ENCODE measurements around the gene SNRPD2. TPM values are rescaled to one million over a fixed set of nuclear protein-coding genes. Genes with fewer than 3 reads are reported as not detected.
A peak's percentile ranks its signal among the peaks of the same experiment; 100 is the strongest.

SNRPD2 gene
- total RNA-seq, 2 experiments from 2014 or later, result 619 to 839 TPM

GRCh38 chr19:45640849-45641273 is 50.9 kb downstream of the SNRPD2 start:
- peaks cover 36% of the 10 kb centered on the region for H3K36me3 Mint-ChIP-seq (ENCODE audit: low read depth)
- ChIA-PET CTCF (interaction anchor here (0.6 to 3.1 kb wide), 12 partner anchors 10 to 162 kb away, joined by 3 to 24 read pairs (median 8); partner anchors contain the start of genes OPA3, QPCTL and SNRPD2), POLR2A (interaction anchor here (2.0 to 2.9 kb wide), 3 partner anchors 10 to 52 kb away, joined by 9 to 17 read pairs (median 13); partner anchors contain the start of gene QPCTL)
- H3K4me1 Mint-ChIP-seq, result peaks cover 49% of the 10 kb centered on the region
- peak; percentile 77 for DNase-seq
- no peaks in the 10 kb centered on the region for H3K27me3 Mint-ChIP-seq
- no peaks in the 10 kb centered on the region for H3K9me3 Mint-ChIP-seq (ENCODE audit: low read depth)
- intact Hi-C loops (cut with DNase I, micrococcal nuclease), result loop anchor here (1.0 to 10.0 kb wide), 5 partner anchors 27 to 1471 kb away; partner anchors contain the start of genes POLR1G (in 1 of the 2), PPP1R13L (in 1 of the 2), VASP (in 1 of the 2) and ZC3H4 (in 1 of the 2)
- H3K4me3 Mint-ChIP-seq, result peak overlapping the region; percentile 94
- no peak for ATAC-seq
- peak overlapping the region; percentile 100 for H3K27ac Mint-ChIP-seq

DNA sequence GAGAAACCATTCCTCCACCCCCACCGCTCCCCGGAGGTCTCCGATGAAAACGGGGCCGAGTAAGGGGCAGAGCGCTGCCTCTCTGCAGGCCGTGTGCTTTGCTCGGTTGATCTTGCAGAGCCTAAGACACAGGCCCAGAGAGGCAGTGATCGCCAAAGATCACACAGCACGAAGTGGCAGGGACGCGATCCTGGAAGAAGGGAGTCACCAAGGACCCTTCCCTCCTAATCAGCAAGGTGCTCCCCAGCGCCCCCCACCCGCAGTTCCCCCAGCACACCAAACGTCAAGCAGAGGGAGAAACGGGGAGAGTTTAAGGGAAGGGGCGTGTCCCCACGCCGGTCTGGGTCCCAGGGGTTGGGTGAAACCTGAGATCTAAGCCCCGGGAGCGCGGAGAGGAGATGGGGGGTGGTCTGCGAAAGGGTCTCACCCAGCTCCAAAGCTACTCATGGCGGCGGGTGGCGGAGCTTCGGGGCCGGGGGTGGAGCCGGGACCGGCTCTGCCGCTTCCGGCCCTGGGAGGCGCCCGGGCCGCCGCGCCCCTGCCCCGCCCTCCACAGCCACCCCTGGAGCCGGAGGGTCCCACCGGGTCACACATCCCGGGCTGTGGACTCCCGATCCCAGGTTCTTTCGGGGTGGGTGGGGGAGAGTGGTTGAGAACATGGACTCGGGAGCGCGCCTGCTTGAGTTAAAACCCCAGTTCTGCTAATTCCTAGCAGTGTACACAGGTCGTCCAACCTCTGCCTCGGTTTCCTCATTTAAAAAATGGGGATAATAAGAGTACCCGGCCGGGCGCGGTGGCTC is 52.6 kb downstream of the SNRPD2 start, which contains the start of gene EML2:
EML2 (minus strand) TSS at position 468 of the 800 bp plus-strand sequence; CDS start at position 447, 21 bp downstream.
- Mint-ChIP-seq H3K4me3 (peak within 1 kb of the TSS; percentile 96), H3K27ac (peak within 1 kb of the TSS; percentile 92), H3K36me3 (ENCODE audit: low read depth) (peaks cover 36% of the 10 kb centered on the region), H3K27me3 (no peaks in the 10 kb centered on the region), H3K9me3 (ENCODE audit: low read depth) (no peaks in the 10 kb centered on the region), H3K4me1 (peaks cover 40% of the 10 kb centered on the region)
- DNase-seq (peak; percentile 73), ATAC-seq (no peak)
- ChIA-PET CTCF (interaction anchor here (0.6 to 1.5 kb wide), 6 partner anchors 8 to 200 kb away, joined by 3 to 6 read pairs (median 3); no protein-coding TSS in a partner anchor), POLR2A (interaction anchor here (0.6 to 1.5 kb wide), 4 partner anchors 8 to 222 kb away, joined by 3 to 6 read pairs (median 4); partner anchors contain the start of gene SNRPD2)
- intact Hi-C loops (cut with DNase I, micrococcal nuclease), result no loop called here

DNA sequence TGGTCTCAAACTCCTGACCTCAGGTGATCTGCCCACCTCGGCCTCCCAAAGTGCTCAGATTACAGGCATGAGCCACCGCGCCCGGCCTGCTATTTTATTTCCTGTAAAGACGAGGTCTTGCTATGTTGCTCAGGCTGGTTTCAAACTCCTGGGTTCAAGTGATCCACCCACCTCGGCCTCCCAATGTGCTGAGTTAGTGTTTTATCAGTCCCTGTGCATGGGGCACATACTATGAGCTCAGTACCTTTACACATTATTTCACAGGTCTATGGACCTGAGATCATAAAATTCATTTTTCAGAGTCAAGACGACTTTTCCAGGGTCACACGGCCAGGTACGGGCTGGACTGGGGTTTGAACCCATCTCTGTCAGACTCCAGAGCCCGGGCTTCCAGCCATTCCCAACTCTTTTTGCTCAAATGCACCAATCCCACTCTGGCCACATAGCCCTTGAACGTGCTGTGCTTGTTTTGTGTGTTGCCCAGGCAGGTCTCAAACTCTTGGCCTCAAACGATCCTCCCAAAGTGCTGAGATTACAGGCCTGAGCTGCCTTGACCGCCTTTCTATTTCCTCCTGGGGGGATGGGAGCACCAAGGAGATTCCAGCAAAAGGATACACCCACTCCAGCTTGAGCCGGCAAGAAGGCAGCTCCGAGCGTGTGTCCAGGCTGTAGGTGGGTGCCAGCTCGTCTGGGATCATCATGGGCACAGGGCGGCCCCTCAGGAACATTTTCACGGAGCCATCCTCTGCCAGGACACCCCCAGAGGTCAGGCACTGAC is 53.7 kb downstream of the SNRPD2 start:
- peak overlapping the region; percentile 96 for H3K4me3 Mint-ChIP-seq
- H3K9me3 Mint-ChIP-seq (ENCODE audit: low read depth), result no peaks in the 10 kb centered on the region
- ATAC-seq (no peak), DNase-seq (no peak)
- no peak overlapping the region for H3K27ac Mint-ChIP-seq
- intact Hi-C loops (cut with DNase I, micrococcal nuclease), result no loop called here
- H3K4me1 Mint-ChIP-seq, result peaks cover 29% of the 10 kb centered on the region
- CTCF ChIA-PET, result interaction anchor here (1.4 kb wide), 1 partner anchor 80 kb away, joined by 4 read pairs; no protein-coding TSS in a partner anchor
- H3K27me3 Mint-ChIP-seq, result no peaks in the 10 kb centered on the region
- peaks cover 37% of the 10 kb centered on the region for H3K36me3 Mint-ChIP-seq (ENCODE audit: low read depth)
- POLR2A ChIA-PET, result interaction anchor here (0.7 kb wide), 1 partner anchor 223 kb away, joined by 3 read pairs; no protein-coding TSS in a partner anchor

Small RNA genes lying within 50 kb of the gene (microRNA-seq; reads per million reads assigned to microRNA genes)
- 768 reads per million, percentile 83 among the genes with 10 or more reads in this experiment for gene MIR330 (ENCODE audit: borderline replicate concordance)
- not detected for gene MIR642A (ENCODE audit: borderline replicate concordance)
- not detected for gene MIR642B (ENCODE audit: borderline replicate concordance)

Other genes with a start within 250 kb of the SNRPD2 start
- 1 to 10 TPM; 7.3 to 7.7 TPM for gene FOSB, start 224.0 kb downstream of the SNRPD2 start, total RNA-seq
- gene RTN2, start 194.9 kb downstream of the SNRPD2 start, total RNA-seq, result 1 to 10 TPM; 2.0 to 3.2 TPM
- 1 to 10 TPM; 2.8 to 3.1 TPM for gene PPM1N, start 193.5 kb downstream of the SNRPD2 start, total RNA-seq
- gene VASP, start 184.5 kb downstream of the SNRPD2 start, total RNA-seq, result 100 to 1,000 TPM; 152 to 153 TPM
- gene OPA3, start 107.2 kb downstream of the SNRPD2 start, total RNA-seq, result 10 to 100 TPM; 13.8 to 14.4 TPM
- not detected for gene GPR4, start 89.7 kb downstream of the SNRPD2 start, total RNA-seq
- gene EML2, start 52.6 kb downstream of the SNRPD2 start, total RNA-seq, result 100 to 1,000 TPM; 121 to 134 TPM
- 1 to 10 TPM; 4.5 to 5.9 TPM for gene GIPR, start 23.7 kb downstream of the SNRPD2 start, total RNA-seq
- 10 to 100 TPM; 17.3 to 18.7 TPM for gene QPCTL, start 713 bp upstream of the SNRPD2 start, total RNA-seq
- 10 to 100 TPM; 32.3 to 43.3 TPM for gene FBXO46, start 38.9 kb upstream of the SNRPD2 start, total RNA-seq
- not detected for gene MEIOSIN, start 41.5 kb upstream of the SNRPD2 start, total RNA-seq
- 1 to 10 TPM; 2.0 to 2.2 TPM for gene SIX5, start 77.3 kb upstream of the SNRPD2 start, total RNA-seq
- 10 to 100 TPM; 15.0 to 19.4 TPM for gene DMPK, start 90.5 kb upstream of the SNRPD2 start, total RNA-seq
- gene DMWD, start 100.9 kb upstream of the SNRPD2 start, total RNA-seq, result 10 to 100 TPM; 31.1 to 35.1 TPM
- under 1 TPM; 0.21 to 0.23 TPM for gene RSPH6A, start 123.4 kb upstream of the SNRPD2 start, total RNA-seq
- gene SYMPK, start 171.2 kb upstream of the SNRPD2 start, total RNA-seq, result 100 to 1,000 TPM; 108 to 128 TPM
- gene FOXA3, start 172.4 kb upstream of the SNRPD2 start, total RNA-seq, result under 1 TPM; 0.40 to 0.62 TPM
- gene IRF2BP1, start 194.2 kb upstream of the SNRPD2 start, total RNA-seq, result 10 to 100 TPM; 12.6 to 15.2 TPM
- 1 to 10 TPM; 5.0 to 5.6 TPM for gene MYPOP, start 210.7 kb upstream of the SNRPD2 start, total RNA-seq
- gene NANOS2, start 222.8 kb upstream of the SNRPD2 start, total RNA-seq, result not detected

Data from activated CD4-positive, alpha-beta T cell treated with anti-CD3 and anti-CD28 coated beads for 36 hours (primary cell).